Hepatocyte (in vitro differentiated cells): ENCODE results near the gene GPR180. TPM values are rescaled to one million over a fixed set of nuclear protein-coding genes. Genes with fewer than 3 reads are reported as not detected.

Experiments used
- DNase-seq: peaks from one replicate; pipeline ENCODE4 v3.0.0-alpha.2; 2016; ENCODE audit warnings: low spot score
- H2AFZ ChIP-seq: fragments of 200-600 bp; sonication (generic); 2 replicates; pipeline ENCODE4 v1.6.0; 2016; ENCODE audit warnings: antibody characterized with exemption, mild to moderate bottlenecking
- H3K27ac ChIP-seq: fragments of 200-600 bp; sonication (generic); 2 replicates; pipeline ENCODE4 v1.5.1; 2016; ENCODE audit warnings: mild to moderate bottlenecking
- H3K27me3 ChIP-seq: fragments of 200-600 bp; sonication (generic); 2 replicates; pipeline ENCODE4 v1.6.1; 2016
- H3K36me3 ChIP-seq: fragments of 200-600 bp; sonication (generic); replicated peaks from 2 replicates; pipeline ENCODE4 v1.5.1; 2016; ENCODE audit warnings: low read depth; ENCODE audit not compliant: insufficient read depth
- H3K4me1 ChIP-seq: fragments of 200-600 bp; sonication (generic); 2 replicates; pipeline ENCODE4 v1.5.1; 2016; ENCODE audit warnings: mild to moderate bottlenecking, moderate library complexity; ENCODE audit not compliant: insufficient read depth
- H3K4me2 ChIP-seq: fragments of 200-600 bp; sonication (generic); 2 replicates; pipeline ENCODE4 v1.6.0; 2016
- H3K4me3 ChIP-seq: fragments of 200-600 bp; sonication (generic); 2 replicates; pipeline ENCODE4 v1.5.1; 2016; ENCODE audit warnings: mild to moderate bottlenecking
- H3K79me2 ChIP-seq: fragments of 200-600 bp; sonication (generic); 2 replicates; pipeline ENCODE4 v1.6.0; 2017; ENCODE audit warnings: mild to moderate bottlenecking
- H3K9me2 ChIP-seq: fragments of 200-600 bp; sonication (generic); replicated peaks from 2 replicates; pipeline ENCODE4 v1.6.0; 2017; ENCODE audit warnings: mild to moderate bottlenecking; ENCODE audit not compliant: insufficient read depth
- H3K9me3 ChIP-seq: fragments of 200-600 bp; sonication (generic); 2 replicates; pipeline ENCODE4 v1.5.1; 2016; ENCODE audit warnings: low read depth, mild to moderate bottlenecking
- H4K20me1 ChIP-seq: fragments of 200-600 bp; sonication (generic); 2 replicates; pipeline ENCODE4 v1.6.0; 2016; ENCODE audit warnings: mild to moderate bottlenecking; ENCODE audit not compliant: insufficient read depth, poor library complexity, severe bottlenecking
- EZH2 ChIP-seq: fragments of 200-600 bp; sonication (generic); IDR thresholded peaks from 2 replicates; pipeline ENCODE4 v1.6.1; 2016; ENCODE audit warnings: antibody characterized with exemption, mild to moderate bottlenecking, borderline replicate concordance
- EZH2phosphoT487 ChIP-seq: fragments of 200-600 bp; sonication (generic); IDR thresholded peaks from one replicate; pipeline ENCODE4 v1.6.1; 2018; ENCODE audit warnings: antibody characterized with exemption, mild to moderate bottlenecking, low read depth, moderate library complexity; ENCODE audit not compliant: unreplicated experiment, severe bottlenecking
- WGBS: methylation state at CpG from one replicate; pipeline ENCODE4 v1.1.6; 2016; ENCODE audit warnings: low lambda C conversion rate; ENCODE audit errors: missing lambda C conversion rate; 5-methylcytosine and 5-hydroxymethylcytosine counted together
- polyA plus RNA-seq: library from polyadenylated mRNA; unstranded; fragments of >200 nt; fragmentation: Nextera tagmentation; extraction: Ambion mirVana; gene quantifications from 2 replicates; pipeline ENCODE4 v1.2.1, GENCODE V29; 2016
- total RNA-seq: library from RNA; depleted of rRNA; stranded (reverse); fragments of >200 nt; gene quantifications from 2 replicates; pipeline ENCODE4 v1.2.3, GENCODE V29; 2014
- TF ChIP-seq, protein P1 (sequence below): fragments of 200-600 bp; sonication (generic); IDR thresholded peaks from 2 replicates; pipeline ENCODE4 v1.5.1; 2016; ENCODE audit warnings: antibody characterized with exemption, mild to moderate bottlenecking; ENCODE audit not compliant: poor library complexity

The GPR180 gene
- total and polyA plus RNA-seq, 2 experiments from 2014 or later, result 5.6 to 12.9 TPM

DNA sequence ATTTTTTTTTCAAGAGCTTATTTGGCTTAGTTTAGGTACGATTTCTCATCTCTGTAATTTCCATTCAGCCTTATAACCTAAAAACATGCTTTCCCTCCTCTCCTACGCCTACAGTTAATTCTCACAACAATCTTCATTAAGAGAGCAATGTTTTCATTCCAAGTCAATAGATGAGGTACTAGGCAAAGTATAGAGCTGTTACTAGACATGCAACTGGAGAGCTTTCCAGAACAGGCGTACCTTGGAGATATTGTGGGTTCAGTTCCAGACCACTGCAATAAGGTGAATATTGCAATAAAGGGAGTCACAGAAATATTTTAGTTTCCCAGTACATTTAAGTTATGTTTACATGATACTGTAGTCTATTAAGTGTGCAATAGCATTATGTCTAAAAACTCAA lies 40.5 kb upstream of the GPR180 start:
- Histone ChIP-seq H2AFZ (no peak overlapping the region), H4K20me1 (no peaks in the 10 kb centered on the region), H3K4me1 (peaks cover 3% of the 10 kb centered on the region), H3K79me2 (no peaks in the 10 kb centered on the region), H3K36me3 (no peaks in the 10 kb centered on the region), H3K4me3 (no peak overlapping the region), H3K9me3 (no peaks in the 10 kb centered on the region), H3K27me3 (no peaks in the 10 kb centered on the region), H3K27ac (no peak overlapping the region), H3K4me2 (no peak overlapping the region), H3K9me2 (no peaks in the 10 kb centered on the region)
- DNase-seq, result no peak
- 94% methylated on average over 3 of the region's 3 CpGs for WGBS
- TF ChIP-seq, protein P1, sequence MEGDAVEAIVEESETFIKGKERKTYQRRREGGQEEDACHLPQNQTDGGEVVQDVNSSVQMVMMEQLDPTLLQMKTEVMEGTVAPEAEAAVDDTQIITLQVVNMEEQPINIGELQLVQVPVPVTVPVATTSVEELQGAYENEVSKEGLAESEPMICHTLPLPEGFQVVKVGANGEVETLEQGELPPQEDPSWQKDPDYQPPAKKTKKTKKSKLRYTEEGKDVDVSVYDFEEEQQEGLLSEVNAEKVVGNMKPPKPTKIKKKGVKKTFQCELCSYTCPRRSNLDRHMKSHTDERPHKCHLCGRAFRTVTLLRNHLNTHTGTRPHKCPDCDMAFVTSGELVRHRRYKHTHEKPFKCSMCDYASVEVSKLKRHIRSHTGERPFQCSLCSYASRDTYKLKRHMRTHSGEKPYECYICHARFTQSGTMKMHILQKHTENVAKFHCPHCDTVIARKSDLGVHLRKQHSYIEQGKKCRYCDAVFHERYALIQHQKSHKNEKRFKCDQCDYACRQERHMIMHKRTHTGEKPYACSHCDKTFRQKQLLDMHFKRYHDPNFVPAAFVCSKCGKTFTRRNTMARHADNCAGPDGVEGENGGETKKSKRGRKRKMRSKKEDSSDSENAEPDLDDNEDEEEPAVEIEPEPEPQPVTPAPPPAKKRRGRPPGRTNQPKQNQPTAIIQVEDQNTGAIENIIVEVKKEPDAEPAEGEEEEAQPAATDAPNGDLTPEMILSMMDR, result no peak
- TF ChIP-seq EZH2phosphoT487 (no peak), EZH2 (no peak)

DNA sequence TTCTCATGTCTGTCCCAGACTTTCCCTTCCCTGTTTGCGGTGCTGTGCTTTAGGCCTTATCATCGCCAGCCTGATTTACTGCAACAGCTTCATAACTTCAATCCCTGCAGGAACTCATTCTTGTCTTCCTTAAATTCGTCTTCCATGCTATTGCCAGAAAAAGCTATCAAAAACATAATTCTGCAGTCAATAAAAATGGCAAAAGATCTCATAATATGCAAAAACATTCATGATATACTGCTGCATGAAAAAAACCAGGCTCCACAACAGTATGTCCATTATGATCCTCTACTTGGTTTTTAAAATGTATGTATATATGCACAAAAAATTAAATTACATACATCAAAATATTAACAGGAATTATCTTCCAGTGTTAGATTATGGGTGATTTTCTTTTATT lies 34.1 kb upstream of the GPR180 start:
- no peaks in the 10 kb centered on the region for H3K4me1 ChIP-seq
- no peaks in the 10 kb centered on the region for H3K79me2 ChIP-seq
- no peaks in the 10 kb centered on the region for H3K36me3 ChIP-seq
- H3K27ac ChIP-seq, result no peak overlapping the region
- no peaks in the 10 kb centered on the region for H3K9me3 ChIP-seq
- no peaks in the 10 kb centered on the region for H4K20me1 ChIP-seq
- H2AFZ ChIP-seq, result no peak overlapping the region
- no peaks in the 10 kb centered on the region for H3K9me2 ChIP-seq
- TF ChIP-seq, protein P1, result no peak
- TF ChIP-seq EZH2 (no peak), EZH2phosphoT487 (no peak)
- H3K4me3 ChIP-seq, result no peak overlapping the region
- H3K4me2 ChIP-seq, result no peak overlapping the region
- 87% methylated on average over 3 of the region's 3 CpGs for WGBS
- H3K27me3 ChIP-seq, result no peaks in the 10 kb centered on the region
- no peak for DNase-seq

DNA sequence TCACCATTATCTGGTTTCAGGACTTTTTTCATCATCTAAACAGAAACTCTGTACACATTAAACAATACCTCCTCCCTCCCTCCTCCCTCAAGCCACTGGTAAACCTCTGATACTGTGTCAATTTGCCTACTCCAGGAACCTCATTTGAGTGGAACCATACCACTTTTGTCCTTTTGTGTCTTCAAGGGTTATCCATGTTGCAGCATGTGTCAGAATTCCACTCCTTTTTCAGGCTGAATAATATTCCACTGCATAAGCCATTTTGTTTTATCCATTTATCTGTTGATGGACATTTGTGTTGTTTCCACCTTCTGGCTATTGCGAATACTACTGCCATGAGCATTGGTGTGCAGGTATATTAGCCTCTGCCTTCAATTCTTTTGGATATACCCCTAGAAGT lies 33.2 kb upstream of the GPR180 start:
- no peaks in the 10 kb centered on the region for H3K4me1 ChIP-seq
- H4K20me1 ChIP-seq, result no peaks in the 10 kb centered on the region
- TF ChIP-seq EZH2 (no peak), EZH2phosphoT487 (no peak)
- TF ChIP-seq, protein P1, result no peak
- H2AFZ ChIP-seq, result no peak overlapping the region
- no peaks in the 10 kb centered on the region for H3K36me3 ChIP-seq
- H3K27me3 ChIP-seq, result no peaks in the 10 kb centered on the region
- no peaks in the 10 kb centered on the region for H3K9me3 ChIP-seq
- H3K9me2 ChIP-seq, result no peaks in the 10 kb centered on the region
- no peak overlapping the region for H3K4me2 ChIP-seq
- no peak overlapping the region for H3K27ac ChIP-seq
- no peak overlapping the region for H3K4me3 ChIP-seq
- H3K79me2 ChIP-seq, result no peaks in the 10 kb centered on the region
- no peak for DNase-seq
- 100% methylated on average over 1 of the region's 1 CpG for WGBS

DNA sequence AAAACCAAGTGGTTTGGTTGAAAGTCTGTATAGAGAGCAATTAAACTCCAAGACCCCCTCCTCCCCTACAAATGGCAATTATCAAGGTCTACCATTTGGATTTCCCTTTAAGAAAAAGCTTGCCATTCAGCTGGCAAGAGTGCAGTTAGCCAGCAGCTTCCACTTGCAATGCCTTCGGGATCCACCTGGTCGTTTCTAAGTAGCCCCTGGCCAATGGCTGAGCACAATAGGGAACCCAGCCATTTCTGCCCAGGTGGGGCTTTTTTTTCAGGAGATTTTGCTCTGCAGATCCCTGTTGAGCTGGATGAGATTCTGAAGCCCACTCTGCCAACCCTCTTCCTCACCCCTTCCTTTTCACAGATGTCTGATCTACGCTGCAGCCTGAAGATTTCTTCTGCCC lies 32.0 kb upstream of the GPR180 start:
- Histone ChIP-seq H3K27ac (no peak overlapping the region), H4K20me1 (no peaks in the 10 kb centered on the region), H3K79me2 (no peaks in the 10 kb centered on the region), H2AFZ (no peak overlapping the region), H3K36me3 (no peaks in the 10 kb centered on the region), H3K4me1 (no peaks in the 10 kb centered on the region), H3K27me3 (no peaks in the 10 kb centered on the region), H3K4me2 (no peak overlapping the region), H3K4me3 (no peak overlapping the region), H3K9me3 (no peaks in the 10 kb centered on the region), H3K9me2 (no peaks in the 10 kb centered on the region)
- no peak for DNase-seq
- TF ChIP-seq, protein P1, result no peak
- WGBS, result 94% methylated on average over 3 of the region's 3 CpGs
